Activated T-helper 2 cell treated with anti-CD3 and anti-CD28 coated beads, Interferon-gamma antibody, Interleukin-2, Interleukin-4, amounts not matched to agents 10 μg/mL and 5 μg/mL and 100 μg/mL, durations not matched to agents 14 hours and 24 hours and 36 hours (primary cell): Measurements from ENCODE around the gene DDX51. TPM values are rescaled to one million over a fixed set of nuclear protein-coding genes. Genes with fewer than 3 reads are reported as not detected.

Experiments
- DNase-seq: peaks from one replicate; pipeline ENCODE4 v3.0.0; 2021; ENCODE audit warnings: low spot score
- H3K27ac Mint-ChIP-seq: one replicate; pipeline ENCODE4 v1.8.0; 2021; ENCODE audit warnings: mixed read lengths
- H3K27me3 Mint-ChIP-seq: one replicate; pipeline ENCODE4 v1.8.0; 2021; ENCODE audit warnings: low read depth, mixed read lengths
- H3K36me3 Mint-ChIP-seq: one replicate; pipeline ENCODE4 v1.8.0; 2021; ENCODE audit warnings: low read depth, mixed read lengths
- H3K4me1 Mint-ChIP-seq: one replicate; pipeline ENCODE4 v1.8.0; 2021; ENCODE audit warnings: low read depth, mixed read lengths
- H3K4me3 Mint-ChIP-seq: one replicate; pipeline ENCODE4 v1.8.0; 2021; ENCODE audit warnings: low read depth, mild to moderate bottlenecking, moderate library complexity, mixed read lengths
- H3K9me3 Mint-ChIP-seq: one replicate; pipeline ENCODE4 v1.8.0; 2021; ENCODE audit warnings: mixed read lengths
- intact Hi-C: fragments of 100-400 bp; cut with micrococcal nuclease; formaldehyde crosslinking; loops from one replicate; pipeline ENCODE4 v1.15.1; 2023
- total RNA-seq: library from RNA; stranded (reverse); gene quantifications from 2 replicates; pipeline ENCODE4 v1.2.3, GENCODE V29; 2022

DDX51 gene
- total RNA-seq: 36.7 and 37.6 TPM in 2 replicates

- H3K27me3 Mint-ChIP-seq: no peaks in the 10 kb centered on the region
- peak; percentile 95 for DNase-seq
- peaks cover 16% of the 10 kb centered on the region for H3K4me1 Mint-ChIP-seq
- peak within 1 kb of the TSS; percentile 93 for H3K27ac Mint-ChIP-seq
- intact Hi-C loops: loop anchor here (1.0 to 5.0 kb wide), 2 partner anchors 45 to 57 kb away; no protein-coding TSS in a partner anchor
- H3K9me3 Mint-ChIP-seq: no peaks in the 10 kb centered on the region
- H3K4me3 Mint-ChIP-seq: peak within 1 kb of the TSS; percentile 88
- H3K36me3 Mint-ChIP-seq: peaks cover 23% of the 10 kb centered on the region
Observed at GRCh38 chr12:132144115-132144809, at the start of gene DDX51, which contains the start of gene NOC4L. TSS of gene DDX51 (minus strand) at chr12:132144319. CDS start at chr12:132144296, 23 bp downstream. TSS of gene NOC4L (plus strand) at chr12:132144457. CDS start at chr12:132144489, 32 bp downstream.

DNA sequence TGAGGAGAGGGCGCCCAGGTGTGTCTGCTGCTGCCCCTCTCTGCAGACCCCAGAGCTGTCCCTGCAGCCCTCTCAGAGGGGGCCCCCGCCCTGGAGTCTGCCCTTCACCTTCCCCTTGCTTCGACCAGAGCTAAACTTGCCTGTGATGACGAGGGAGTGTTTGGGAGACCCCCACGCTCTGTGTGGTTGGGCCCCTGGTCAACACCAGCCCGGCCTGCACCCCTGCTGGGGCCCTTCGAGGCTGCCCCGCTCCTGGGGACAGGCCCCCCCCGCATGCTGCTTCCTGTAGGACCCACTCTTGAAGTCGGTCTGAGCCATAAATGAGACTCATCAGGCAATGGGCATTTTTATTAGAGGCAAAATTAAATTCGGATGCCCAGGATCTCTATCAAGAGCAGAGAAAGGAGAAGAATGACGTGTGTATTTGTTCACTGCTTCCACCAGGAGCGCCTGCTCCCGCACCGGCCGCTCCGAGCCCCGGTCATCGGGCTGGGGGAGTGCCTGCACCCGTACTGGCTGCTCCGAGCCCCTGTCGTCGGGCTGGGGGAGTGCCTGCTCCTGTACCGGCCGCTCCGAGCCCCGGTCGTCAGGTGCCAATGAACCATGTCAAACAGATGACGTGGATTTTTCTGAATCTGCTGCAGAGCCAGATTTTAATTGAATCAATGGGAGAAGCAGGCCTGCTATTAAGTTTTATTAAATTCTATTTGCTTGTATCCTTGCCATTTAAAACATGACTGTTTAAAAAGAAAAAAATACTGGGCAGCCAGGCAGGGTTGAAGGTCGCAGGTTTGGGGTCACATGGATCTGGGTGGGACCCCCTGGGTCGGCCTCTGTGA lies 47.8 kb upstream of the DDX51 start:
- DNase-seq: no peak
- H3K4me3 Mint-ChIP-seq: no peak overlapping the region
- no peak overlapping the region for H3K27ac Mint-ChIP-seq
- H3K4me1 Mint-ChIP-seq: peaks cover 16% of the 10 kb centered on the region
- H3K36me3 Mint-ChIP-seq: peaks cover 3% of the 10 kb centered on the region
- peaks cover 2% of the 10 kb centered on the region for H3K27me3 Mint-ChIP-seq
- peaks cover 17% of the 10 kb centered on the region for H3K9me3 Mint-ChIP-seq
- intact Hi-C loops: no loop called here

DNA sequence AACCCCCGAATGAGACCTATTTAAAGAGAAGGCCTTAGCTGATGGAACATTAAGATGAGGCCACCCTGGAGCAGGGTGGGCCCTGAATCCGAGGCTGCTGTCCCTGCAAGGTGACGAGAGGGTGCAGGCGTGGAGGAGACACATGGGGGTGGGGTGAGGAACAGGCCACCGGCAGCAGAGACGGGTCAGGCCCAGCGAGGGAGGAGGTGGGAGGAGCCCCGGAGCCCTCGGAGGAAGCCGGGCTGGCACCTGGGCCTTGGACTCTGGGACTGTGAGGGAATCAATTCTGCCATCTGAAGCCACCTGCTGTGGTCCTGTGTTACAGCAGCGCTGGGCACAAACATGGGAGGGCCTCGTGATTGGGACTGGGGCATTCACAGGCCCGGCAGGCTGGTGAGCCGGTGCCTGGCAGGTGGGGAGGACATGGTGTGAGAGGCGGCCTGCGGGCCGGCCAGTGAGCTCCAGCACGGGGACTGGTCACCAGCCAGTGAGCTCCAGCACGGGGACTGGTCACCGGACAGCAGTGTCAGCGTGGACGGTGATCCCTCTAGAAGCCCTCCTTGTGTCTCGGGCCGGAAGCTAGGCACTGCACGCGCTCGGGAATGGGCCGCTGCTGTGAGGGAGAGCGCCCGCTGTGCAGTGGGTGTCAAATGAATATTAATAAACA lies 46.8 kb upstream of the DDX51 start:
- Mint-ChIP-seq H3K36me3 (peaks cover 3% of the 10 kb centered on the region), H3K9me3 (peaks cover 17% of the 10 kb centered on the region), H3K27ac (no peak overlapping the region), H3K27me3 (peaks cover 2% of the 10 kb centered on the region), H3K4me3 (peak overlapping the region; percentile 93), H3K4me1 (peaks cover 22% of the 10 kb centered on the region)
- intact Hi-C loops: no loop called here
- DNase-seq: no peak

GRCh38 chr12:132190012-132190755 lies 46.1 kb upstream of the DDX51 start:
- peaks cover 27% of the 10 kb centered on the region for H3K4me1 Mint-ChIP-seq
- peaks cover 5% of the 10 kb centered on the region for H3K27me3 Mint-ChIP-seq
- H3K27ac Mint-ChIP-seq: peak overlapping the region; percentile 77
- DNase-seq: no peak
- peaks cover 6% of the 10 kb centered on the region for H3K36me3 Mint-ChIP-seq
- intact Hi-C loops: no loop called here
- peak overlapping the region; percentile 93 for H3K4me3 Mint-ChIP-seq
- H3K9me3 Mint-ChIP-seq: peaks cover 17% of the 10 kb centered on the region

GRCh38 chr12:132189378-132190011 lies 45.4 kb upstream of the DDX51 start:
- peaks cover 6% of the 10 kb centered on the region for H3K36me3 Mint-ChIP-seq
- peaks cover 14% of the 10 kb centered on the region for H3K9me3 Mint-ChIP-seq
- peaks cover 27% of the 10 kb centered on the region for H3K4me1 Mint-ChIP-seq
- intact Hi-C loops: loop anchor here (1.0 to 10.0 kb wide), 3 partner anchors 45 to 305 kb away; partner anchors contain the start of genes DDX51, FBRSL1 and NOC4L
- H3K4me3 Mint-ChIP-seq: peak overlapping the region; percentile 93
- peaks cover 7% of the 10 kb centered on the region for H3K27me3 Mint-ChIP-seq
- peak overlapping the region; percentile 82 for H3K27ac Mint-ChIP-seq
- peak; percentile 93 for DNase-seq

GRCh38 chr12:132188916-132189325 lies 44.8 kb upstream of the DDX51 start:
- Mint-ChIP-seq H3K4me3 (peak overlapping the region; percentile 93), H3K27me3 (peaks cover 12% of the 10 kb centered on the region), H3K27ac (peak overlapping the region; percentile 82), H3K9me3 (peaks cover 9% of the 10 kb centered on the region), H3K4me1 (peaks cover 27% of the 10 kb centered on the region), H3K36me3 (peaks cover 6% of the 10 kb centered on the region)
- intact Hi-C loops: loop anchor here (1.0 to 10.0 kb wide), 3 partner anchors 45 to 306 kb away; partner anchors contain the start of genes DDX51, FBRSL1 and NOC4L
- no peak for DNase-seq

GRCh38 chr12:132188451-132188901 lies 44.4 kb upstream of the DDX51 start:
- Mint-ChIP-seq H3K4me3 (peak overlapping the region; percentile 61), H3K9me3 (peaks cover 4% of the 10 kb centered on the region), H3K4me1 (peaks cover 27% of the 10 kb centered on the region), H3K27ac (no peak overlapping the region), H3K36me3 (peaks cover 6% of the 10 kb centered on the region), H3K27me3 (peaks cover 12% of the 10 kb centered on the region)
- DNase-seq: no peak
- intact Hi-C loops: loop anchor here (10.0 kb wide), 1 partner anchor 306 kb away; the partner anchor contains the start of gene FBRSL1

DNA sequence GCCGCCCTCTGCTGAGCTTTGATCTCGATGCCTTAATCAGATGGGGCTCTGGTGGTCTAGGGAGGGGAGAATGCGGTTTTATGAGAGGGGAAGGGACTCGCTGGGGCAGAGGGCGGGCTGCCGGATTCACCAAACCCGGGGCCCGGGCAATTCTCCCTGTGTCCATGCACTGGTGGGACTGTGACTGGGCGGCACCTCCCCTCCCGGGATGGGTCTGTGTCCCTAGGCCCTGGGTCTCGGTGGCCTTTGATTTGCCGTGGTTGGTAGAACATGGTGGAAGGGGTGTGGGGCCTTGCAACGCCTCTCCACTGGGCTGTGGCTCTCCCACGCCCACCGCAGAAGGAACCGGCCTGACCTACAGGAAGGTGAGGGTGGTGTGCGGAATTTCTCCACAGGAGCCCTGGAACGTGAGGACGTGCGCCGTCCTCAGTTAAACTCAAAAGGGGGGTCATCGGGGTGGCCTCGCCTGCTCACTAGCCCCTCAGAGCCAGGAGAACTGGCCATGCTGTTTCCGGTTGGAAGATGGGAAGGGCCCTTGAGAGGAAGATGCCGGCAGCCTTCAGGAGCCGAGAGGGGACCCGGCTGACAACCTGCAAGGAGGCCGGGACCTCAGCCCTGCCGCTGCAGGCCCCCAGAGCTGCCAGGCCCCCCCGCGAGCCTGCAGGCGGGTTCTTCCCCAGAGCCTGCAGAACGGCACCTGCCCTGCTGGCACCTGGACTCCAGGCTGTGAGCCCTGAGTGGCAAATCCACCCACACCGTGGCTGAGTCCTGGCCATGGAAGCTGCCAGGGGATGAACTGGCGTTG lies 43.7 kb upstream of the DDX51 start:
- Mint-ChIP-seq H3K4me1 (peaks cover 27% of the 10 kb centered on the region), H3K27ac (no peak overlapping the region), H3K4me3 (peak overlapping the region; percentile 58), H3K36me3 (peaks cover 6% of the 10 kb centered on the region), H3K27me3 (peaks cover 15% of the 10 kb centered on the region), H3K9me3 (no peaks in the 10 kb centered on the region)
- intact Hi-C loops: loop anchor here (10.0 kb wide), 1 partner anchor 307 kb away; the partner anchor contains the start of gene FBRSL1
- DNase-seq: no peak

GRCh38 chr12:132186857-132187620 lies 42.9 kb upstream of the DDX51 start:
- Mint-ChIP-seq H3K36me3 (peaks cover 6% of the 10 kb centered on the region), H3K4me1 (peaks cover 27% of the 10 kb centered on the region), H3K4me3 (peak overlapping the region; percentile 60), H3K27me3 (peaks cover 18% of the 10 kb centered on the region), H3K27ac (peak overlapping the region; percentile 68), H3K9me3 (no peaks in the 10 kb centered on the region)
- DNase-seq: no peak
- intact Hi-C loops: loop anchor here (10.0 kb wide), 1 partner anchor 308 kb away; the partner anchor contains the start of gene FBRSL1

- intact Hi-C loops: loop anchor here (10.0 kb wide), 1 partner anchor 308 kb away; the partner anchor contains the start of gene FBRSL1
- no peaks in the 10 kb centered on the region for H3K9me3 Mint-ChIP-seq
Observed at GRCh38 chr12:132186208-132186856, 42.2 kb upstream of the DDX51 start.

More at GRCh38 chr12:132186208-132186856, 42.2 kb upstream of the DDX51 start:
- peaks cover 6% of the 10 kb centered on the region for H3K36me3 Mint-ChIP-seq
- H3K4me1 Mint-ChIP-seq: peaks cover 27% of the 10 kb centered on the region
- DNase-seq: no peak
- H3K4me3 Mint-ChIP-seq: peak overlapping the region; percentile 81
- H3K27ac Mint-ChIP-seq: peak overlapping the region; percentile 90
- peaks cover 18% of the 10 kb centered on the region for H3K27me3 Mint-ChIP-seq
